ENCODE measurements around the gene OTUB2. TPM values are rescaled to one million over a fixed set of nuclear protein-coding genes. Genes with fewer than 3 reads are reported as not detected.

The OTUB2 gene
- total RNA-seq, 1 donor from 2014 or later, result 3.0 TPM

GRCh38 chr14:94089479-94089878, 63.3 kb downstream of the OTUB2 start:
- intact Hi-C loops (cut with micrococcal nuclease), result no loop called here

- intact Hi-C loops (cut with micrococcal nuclease), result no loop called here
Measured at GRCh38 chr14:94093418-94093817, 67.3 kb downstream of the OTUB2 start.

GRCh38 chr14:94097091-94097490, 71.0 kb downstream of the OTUB2 start:
- intact Hi-C loops (cut with micrococcal nuclease), result no loop called here

Other genes with a start within 250 kb of the OTUB2 start
- not detected in 2 replicates for gene PRIMA1, start 237.9 kb upstream of the OTUB2 start, total RNA-seq
- not detected in 2 replicates for gene FAM181A, start 99.0 kb upstream of the OTUB2 start, total RNA-seq
- 55.8 and 58.1 TPM in 2 replicates for gene ASB2, start 49.8 kb upstream of the OTUB2 start, total RNA-seq
- not detected in 2 replicates for gene CCDC197, start 29.0 kb upstream of the OTUB2 start, total RNA-seq
- gene DDX24, start 54.9 kb downstream of the OTUB2 start, total RNA-seq, result 187 and 192 TPM in 2 replicates
- gene IFI27L1, start 55.0 kb downstream of the OTUB2 start, total RNA-seq, result 41.2 and 46.0 TPM in 2 replicates
- gene IFI27, start 84.4 kb downstream of the OTUB2 start, total RNA-seq, result 8.5 and 13.6 TPM in 2 replicates
- gene IFI27L2, start 103.3 kb downstream of the OTUB2 start, total RNA-seq, result 67.6 and 68.6 TPM in 2 replicates
- 0.64 and 1.1 TPM in 2 replicates for gene PPP4R4, start 148.0 kb downstream of the OTUB2 start, total RNA-seq